Cardiac muscle cell (in vitro differentiated cells and primary cell): ENCODE data around the gene GPR132. TPM values are rescaled to one million over a fixed set of nuclear protein-coding genes. Genes with fewer than 3 reads are reported as not detected.

Source experiments
- DNase-seq, 2 donors: peaks; one replicate each; pipeline versions ENCODE4 v3.0.0 to v3.0.0-alpha.2; 2010 to 2017; ENCODE audit warnings: low read depth in 1 of 2, low spot score in 1 of 2
- H3K27ac ChIP-seq: fragments of 200-600 bp; sonication (generic); 2 replicates; pipeline ENCODE4 v1.5.1; 2016
- H3K27me3 ChIP-seq: fragments of 200-600 bp; sonication (generic); 2 replicates; pipeline ENCODE4 v1.6.0; 2016; ENCODE audit warnings: control low read depth
- H3K36me3 ChIP-seq: fragments of 200-600 bp; sonication (generic); 2 replicates; pipeline ENCODE4 v1.5.1; 2016; ENCODE audit warnings: control low read depth
- H3K4me1 ChIP-seq: fragments of 200-600 bp; sonication (generic); 2 replicates; pipeline ENCODE4 v1.8.1; 2017; ENCODE audit warnings: low read depth, mild to moderate bottlenecking, mixed run types
- H3K4me3 ChIP-seq: fragments of 200-600 bp; sonication (generic); 2 replicates; pipeline ENCODE4 v1.5.1; 2016; ENCODE audit warnings: mild to moderate bottlenecking
- H3K9me3 ChIP-seq: fragments of 200-600 bp; sonication (generic); 2 replicates; pipeline ENCODE4 v1.5.1; 2017; ENCODE audit warnings: low read depth, mild to moderate bottlenecking, control low read depth
- polyA plus RNA-seq: library from polyadenylated mRNA; unstranded; fragments of >200 nt; fragmentation: Nextera tagmentation; extraction: Ambion mirVana; gene quantifications from 2 replicates; pipeline ENCODE4 v1.2.1, GENCODE V29; 2016
- total RNA-seq: library from RNA; depleted of rRNA; stranded (reverse); fragments of >200 nt; gene quantifications from 2 replicates; pipeline ENCODE4 v1.2.3, GENCODE V29; 2016
- TF ChIP-seq, protein P1 (sequence below): IDR thresholded peaks from 2 replicates; pipeline ENCODE4 v1.5.1; 2012; ENCODE audit warnings: low read depth, mild to moderate bottlenecking, low read length

GPR132 gene
- total and polyA plus RNA-seq, 2 experiments from 2014 or later: 1.0 to 2.0 TPM

DNA sequence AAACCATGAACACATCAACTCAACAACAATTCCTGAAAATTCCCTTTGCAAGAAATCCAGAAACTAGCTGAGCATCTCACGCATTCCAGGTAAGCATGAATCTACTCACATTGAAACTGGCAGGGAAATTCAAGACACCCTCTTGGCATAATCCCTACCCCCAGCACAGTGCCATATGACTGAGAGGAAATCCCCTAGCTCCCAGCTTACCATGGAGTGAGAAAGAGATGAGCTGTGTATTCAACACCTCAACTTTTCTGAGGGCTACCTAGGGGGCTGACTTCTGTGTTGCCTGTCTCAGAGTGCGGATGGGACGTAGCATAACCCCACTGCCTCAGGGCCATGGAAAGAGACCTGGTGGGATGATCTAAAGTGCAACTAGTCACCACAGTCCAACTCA, 37.7 kb upstream of the GPR132 start:
- Histone ChIP-seq H3K27me3 (peaks cover 3% of the 10 kb centered on the region), H3K4me3 (no peak overlapping the region), H3K27ac (no peak overlapping the region), H3K9me3 (no peaks in the 10 kb centered on the region), H3K4me1 (no peaks in the 10 kb centered on the region), H3K36me3 (no peaks in the 10 kb centered on the region)
- TF ChIP-seq, protein P1, sequence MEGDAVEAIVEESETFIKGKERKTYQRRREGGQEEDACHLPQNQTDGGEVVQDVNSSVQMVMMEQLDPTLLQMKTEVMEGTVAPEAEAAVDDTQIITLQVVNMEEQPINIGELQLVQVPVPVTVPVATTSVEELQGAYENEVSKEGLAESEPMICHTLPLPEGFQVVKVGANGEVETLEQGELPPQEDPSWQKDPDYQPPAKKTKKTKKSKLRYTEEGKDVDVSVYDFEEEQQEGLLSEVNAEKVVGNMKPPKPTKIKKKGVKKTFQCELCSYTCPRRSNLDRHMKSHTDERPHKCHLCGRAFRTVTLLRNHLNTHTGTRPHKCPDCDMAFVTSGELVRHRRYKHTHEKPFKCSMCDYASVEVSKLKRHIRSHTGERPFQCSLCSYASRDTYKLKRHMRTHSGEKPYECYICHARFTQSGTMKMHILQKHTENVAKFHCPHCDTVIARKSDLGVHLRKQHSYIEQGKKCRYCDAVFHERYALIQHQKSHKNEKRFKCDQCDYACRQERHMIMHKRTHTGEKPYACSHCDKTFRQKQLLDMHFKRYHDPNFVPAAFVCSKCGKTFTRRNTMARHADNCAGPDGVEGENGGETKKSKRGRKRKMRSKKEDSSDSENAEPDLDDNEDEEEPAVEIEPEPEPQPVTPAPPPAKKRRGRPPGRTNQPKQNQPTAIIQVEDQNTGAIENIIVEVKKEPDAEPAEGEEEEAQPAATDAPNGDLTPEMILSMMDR: no peak
- DNase-seq: no peak

DNA sequence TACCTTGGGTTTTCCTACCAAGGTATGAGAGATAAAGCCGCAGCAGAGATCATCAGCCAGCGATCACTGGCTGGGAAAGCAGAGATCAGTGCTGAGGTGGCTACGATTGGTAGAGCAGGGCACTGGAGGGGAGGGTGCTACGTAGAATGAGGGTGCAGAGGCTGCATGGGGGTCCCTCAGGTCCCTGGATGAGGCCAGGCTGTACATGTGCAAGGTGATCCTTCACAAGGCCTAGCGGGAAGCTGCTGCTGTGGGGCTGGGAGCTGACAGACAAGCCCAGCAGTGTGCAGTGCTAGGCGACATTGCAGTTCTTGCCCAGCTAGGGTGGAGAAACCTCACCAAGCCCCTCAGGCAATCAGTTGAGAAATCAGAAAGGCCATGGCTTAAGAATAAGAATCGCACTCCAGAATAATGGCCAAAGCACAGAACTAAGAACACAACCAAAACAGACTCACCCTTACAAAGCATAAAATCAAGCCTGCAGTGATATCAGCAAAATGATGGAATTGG, 37.2 kb upstream of the GPR132 start:
- Histone ChIP-seq H3K4me1 (no peaks in the 10 kb centered on the region), H3K4me3 (no peak overlapping the region), H3K9me3 (no peaks in the 10 kb centered on the region), H3K27ac (no peak overlapping the region), H3K36me3 (no peaks in the 10 kb centered on the region), H3K27me3 (peaks cover 3% of the 10 kb centered on the region)
- TF ChIP-seq, protein P1: no peak
- no peak for DNase-seq

DNA sequence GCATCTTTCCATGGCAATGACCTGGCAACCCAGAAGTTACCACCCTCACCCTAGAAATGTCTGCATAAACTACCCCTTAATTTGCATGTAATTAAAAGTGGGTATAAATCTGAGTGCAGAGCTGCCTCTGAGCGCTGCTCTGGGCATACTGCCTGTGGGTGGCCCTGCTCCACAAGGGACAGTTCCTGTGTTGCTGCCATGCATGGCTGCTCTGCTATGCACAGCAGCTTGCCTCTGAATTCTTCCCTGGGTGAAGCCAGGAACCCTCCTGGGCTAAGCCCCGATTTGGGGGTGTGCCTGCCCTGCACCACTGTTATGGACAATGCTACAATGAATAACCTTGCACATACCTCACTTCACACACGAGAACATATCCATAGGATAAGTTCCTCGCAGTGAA, 35.7 kb upstream of the GPR132 start:
- no peak for DNase-seq
- H3K36me3 ChIP-seq: no peaks in the 10 kb centered on the region

DNA sequence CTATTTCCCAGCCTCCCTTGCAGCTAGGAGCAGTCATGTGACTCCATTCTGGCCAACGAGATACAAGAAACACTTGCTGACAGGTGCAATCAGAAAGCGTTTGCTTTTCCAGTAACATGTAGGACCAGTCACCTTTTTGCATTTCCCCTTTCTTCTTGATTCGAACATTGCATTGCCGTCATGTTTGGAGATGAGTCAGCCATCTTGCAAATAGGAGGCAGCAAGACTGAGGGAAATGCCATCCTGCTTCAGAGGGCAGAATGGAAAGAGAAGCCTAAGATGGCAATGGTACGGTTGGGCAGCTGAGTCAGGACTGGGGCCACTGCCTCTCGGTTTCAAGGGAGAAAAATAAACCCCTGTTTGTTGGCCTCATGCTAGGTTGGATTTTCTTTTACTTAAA, 34.5 kb upstream of the GPR132 start:
- TF ChIP-seq, protein P1: no peak

More for the DNA sequence above, 35.7 kb upstream of the GPR132 start:
- Histone ChIP-seq H3K27ac (no peak overlapping the region), H3K4me1 (no peaks in the 10 kb centered on the region), H3K9me3 (no peaks in the 10 kb centered on the region), H3K27me3 (no peaks in the 10 kb centered on the region), H3K4me3 (no peak overlapping the region)
- TF ChIP-seq, protein P1: no peak

DNA sequence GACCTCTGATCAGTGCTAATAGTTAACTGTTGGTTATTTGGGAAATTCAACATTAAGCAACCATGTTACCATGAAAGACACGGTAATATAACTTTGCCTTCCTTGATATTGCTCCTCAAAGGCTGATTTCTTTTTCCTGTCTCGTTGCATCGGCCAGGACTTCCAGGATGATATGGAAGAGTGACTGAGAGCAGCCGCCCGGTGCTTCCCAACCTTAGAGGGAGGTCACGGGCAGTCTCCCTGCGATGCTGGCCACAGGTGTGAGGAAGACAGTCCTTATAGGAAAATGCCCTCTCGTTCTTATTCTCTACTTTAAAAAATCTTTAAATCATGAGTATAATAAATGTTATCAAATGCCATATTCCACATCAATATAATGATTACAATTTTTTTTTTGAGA, 33.1 kb upstream of the GPR132 start:
- Histone ChIP-seq H3K9me3 (no peaks in the 10 kb centered on the region), H3K27me3 (no peaks in the 10 kb centered on the region), H3K4me1 (no peaks in the 10 kb centered on the region), H3K36me3 (no peaks in the 10 kb centered on the region), H3K4me3 (no peak overlapping the region), H3K27ac (no peak overlapping the region)
- TF ChIP-seq, protein P1: no peak
- DNase-seq: no peak

More for the DNA sequence above, 34.5 kb upstream of the GPR132 start:
- H3K27ac ChIP-seq: no peak overlapping the region
- no peaks in the 10 kb centered on the region for H3K36me3 ChIP-seq
- H3K27me3 ChIP-seq: no peaks in the 10 kb centered on the region
- H3K4me3 ChIP-seq: no peak overlapping the region
- no peaks in the 10 kb centered on the region for H3K9me3 ChIP-seq
- DNase-seq: no peak
- H3K4me1 ChIP-seq: no peaks in the 10 kb centered on the region

DNA sequence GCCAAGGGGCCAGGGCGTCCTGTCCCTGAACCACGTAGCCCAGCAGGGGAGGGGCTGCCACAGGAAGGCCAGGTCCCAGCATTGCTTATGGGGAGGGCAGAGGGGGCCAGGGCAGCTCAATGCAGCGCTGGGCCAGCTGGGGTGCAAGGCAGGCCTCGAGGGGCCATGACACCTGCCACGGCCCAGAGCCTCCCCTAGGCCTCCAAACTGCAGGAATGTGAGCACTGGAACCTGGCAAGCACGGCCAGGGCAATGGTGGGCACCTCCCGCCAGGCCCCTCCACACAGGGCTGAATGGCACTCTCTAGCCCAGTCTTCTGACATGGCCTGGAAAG, 32.5 kb upstream of the GPR132 start:
- no peak for DNase-seq
- Histone ChIP-seq H3K27me3 (no peaks in the 10 kb centered on the region), H3K4me3 (no peak overlapping the region), H3K9me3 (no peaks in the 10 kb centered on the region), H3K4me1 (no peaks in the 10 kb centered on the region), H3K36me3 (no peaks in the 10 kb centered on the region), H3K27ac (no peak overlapping the region)
- TF ChIP-seq, protein P1: no peak
